HEK293T (cell line): ENCODE results near the gene IP6K3.

Experiments
- CTCF ChIA-PET: fragments of 350-600 bp; formaldehyde crosslinking; extraction: SDS; loops from one replicate; lab custom pipeline; 2021; ENCODE audit warnings: antibody characterized with exemption, inconsistent platforms; lab: Yijun Ruan, JAX
- POLR2A ChIA-PET: fragments of 350-600 bp; formaldehyde crosslinking; extraction: SDS; loops from one replicate; lab custom pipeline; 2020; ENCODE audit warnings: antibody characterized with exemption, inconsistent platforms; lab: Yijun Ruan, JAX
- DNase-seq: peaks from one replicate; pipeline ENCODE4 v3.0.0; 2012; ENCODE audit warnings: mixed read lengths; ENCODE audit errors: extremely low spot score
- ARNT ChIP-seq: fragments of 450-650 bp; IDR thresholded peaks from 2 replicates; pipeline ENCODE4 v1.6.1; 2017; ENCODE audit warnings: mild to moderate bottlenecking
- BHLHE40 ChIP-seq: fragments of 450-650 bp; IDR thresholded peaks from 2 replicates; pipeline ENCODE4 v1.6.1; 2016; ENCODE audit warnings: mild to moderate bottlenecking, moderate library complexity, borderline replicate concordance
- CTBP1 ChIP-seq: fragments of 450-650 bp; IDR thresholded peaks from 2 replicates; pipeline ENCODE4 v1.6.1; 2016; ENCODE audit warnings: borderline replicate concordance
- ELF4 ChIP-seq: fragments of 450-650 bp; IDR thresholded peaks from 2 replicates; pipeline ENCODE4 v1.6.1; 2017; ENCODE audit warnings: antibody characterized with exemption
- FOXA1 ChIP-seq: fragments of 450-650 bp; IDR thresholded peaks from 2 replicates; pipeline ENCODE4 v1.6.1; 2016; ENCODE audit warnings: mild to moderate bottlenecking
- FOXK2 ChIP-seq: fragments of 450-650 bp; IDR thresholded peaks from 2 replicates; pipeline ENCODE4 v1.6.1; 2016; ENCODE audit warnings: mild to moderate bottlenecking
- FOXM1 ChIP-seq: fragments of 450-650 bp; IDR thresholded peaks from 2 replicates; pipeline ENCODE4 v1.6.1; 2017; ENCODE audit warnings: mild to moderate bottlenecking, borderline replicate concordance
- HDGF ChIP-seq: fragments of 450-650 bp; IDR thresholded peaks from 2 replicates; pipeline ENCODE4 v1.6.1; 2017; ENCODE audit warnings: antibody characterized with exemption, borderline replicate concordance
- L3MBTL2 ChIP-seq: fragments of 450-650 bp; conservative IDR thresholded peaks from 2 replicates; pipeline ENCODE4 v1.6.1; 2016; ENCODE audit warnings: mild to moderate bottlenecking
- LEF1 ChIP-seq: fragments of 450-650 bp; IDR thresholded peaks from 2 replicates; pipeline ENCODE4 v1.6.1; 2017; ENCODE audit warnings: mild to moderate bottlenecking, borderline replicate concordance
- NFRKB ChIP-seq: fragments of 450-650 bp; IDR thresholded peaks from 2 replicates; pipeline ENCODE4 v1.6.1; 2016; ENCODE audit warnings: mild to moderate bottlenecking, moderate library complexity
- SP1 ChIP-seq: fragments of 450-650 bp; IDR thresholded peaks from 2 replicates; pipeline ENCODE4 v1.6.1; 2017
- SUZ12 ChIP-seq: fragments of 450-650 bp; IDR thresholded peaks from 2 replicates; pipeline ENCODE4 v1.6.1; 2016; ENCODE audit warnings: mild to moderate bottlenecking
- TARDBP ChIP-seq: fragments of 450-650 bp; IDR thresholded peaks from 2 replicates; pipeline ENCODE4 v1.6.1; 2016
- ZNF384 ChIP-seq: fragments of 450-650 bp; IDR thresholded peaks from 2 replicates; pipeline ENCODE4 v1.6.1; 2016
- TF ChIP-seq, protein P1 (sequence below): fragments of 450-650 bp; IDR thresholded peaks from 2 replicates; pipeline ENCODE4 v1.6.1; 2016

IP6K3 gene

DNA sequence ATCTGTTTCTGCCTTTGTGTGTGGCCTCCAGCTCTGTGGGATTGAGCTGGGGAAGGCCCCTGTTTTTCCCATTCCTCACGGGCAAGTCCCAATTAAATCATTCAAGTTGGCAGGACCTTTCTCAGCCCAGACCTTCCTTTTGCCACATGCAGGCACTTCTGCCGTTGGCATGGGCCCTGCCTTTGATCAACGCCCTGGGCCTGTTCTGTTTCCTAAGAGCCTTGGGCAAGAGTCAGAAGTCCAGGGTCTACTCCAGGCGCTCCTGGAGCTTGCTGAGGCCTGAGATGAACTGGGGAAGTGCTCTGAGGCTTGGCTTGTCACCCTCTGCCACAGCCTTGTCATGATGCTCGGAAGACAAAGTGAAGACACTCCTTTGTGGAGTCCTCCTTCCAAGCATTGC, 7.1 kb downstream of the IP6K3 start:
- no peak for DNase-seq
- ChIA-PET POLR2A (interaction anchor here (1.4 kb wide), 1 partner anchor 28 kb away, joined by 4 read pairs; the partner anchor contains the start of gene UQCC2), CTCF (no interaction called here)
- no peak for TF ChIP-seq SP1
- no peak for TF ChIP-seq HDGF
- TF ChIP-seq, protein P1, sequence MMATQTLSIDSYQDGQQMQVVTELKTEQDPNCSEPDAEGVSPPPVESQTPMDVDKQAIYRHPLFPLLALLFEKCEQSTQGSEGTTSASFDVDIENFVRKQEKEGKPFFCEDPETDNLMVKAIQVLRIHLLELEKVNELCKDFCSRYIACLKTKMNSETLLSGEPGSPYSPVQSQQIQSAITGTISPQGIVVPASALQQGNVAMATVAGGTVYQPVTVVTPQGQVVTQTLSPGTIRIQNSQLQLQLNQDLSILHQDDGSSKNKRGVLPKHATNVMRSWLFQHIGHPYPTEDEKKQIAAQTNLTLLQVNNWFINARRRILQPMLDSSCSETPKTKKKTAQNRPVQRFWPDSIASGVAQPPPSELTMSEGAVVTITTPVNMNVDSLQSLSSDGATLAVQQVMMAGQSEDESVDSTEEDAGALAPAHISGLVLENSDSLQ, result no peak
- TF ChIP-seq FOXA1, result no peak
- TF ChIP-seq FOXM1, result no peak
- no peak for TF ChIP-seq ARNT
- TF ChIP-seq CTBP1, result no peak
- no peak for TF ChIP-seq SUZ12
- no peak for TF ChIP-seq TARDBP
- no peak for TF ChIP-seq BHLHE40
- TF ChIP-seq L3MBTL2, result no peak
- TF ChIP-seq FOXK2, result no peak
- TF ChIP-seq ZNF384, result no peak
- TF ChIP-seq ELF4, result no peak

DNA sequence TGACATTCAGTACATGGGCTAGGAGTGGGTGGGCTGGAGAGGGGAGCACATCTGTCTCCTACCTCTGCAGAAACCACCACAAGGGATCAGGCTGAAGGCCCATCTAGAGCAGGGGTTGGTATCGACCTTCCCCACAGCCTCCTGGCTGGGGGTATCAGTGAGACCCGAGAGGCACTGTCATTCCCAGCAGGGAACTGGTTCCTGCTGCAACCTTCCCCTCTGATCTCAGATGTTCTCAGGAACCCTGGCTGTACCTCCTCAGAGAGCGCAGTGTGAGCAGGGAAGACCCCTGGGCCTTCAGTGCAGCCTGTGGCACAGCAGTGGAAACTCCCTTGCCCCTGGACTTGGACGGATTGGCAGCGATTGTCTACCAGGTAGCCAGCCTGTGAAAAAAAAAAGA, 7.8 kb downstream of the IP6K3 start:
- TF ChIP-seq FOXA1 (no peak), HDGF (no peak), ELF4 (no peak), ARNT (no peak), L3MBTL2 (no peak), ZNF384 (no peak), FOXK2 (no peak), CTBP1 (no peak), FOXM1 (no peak), LEF1 (no peak), SUZ12 (no peak), SP1 (no peak), TARDBP (no peak), NFRKB (no peak), BHLHE40 (no peak)
- TF ChIP-seq, protein P1, result no peak
- no peak for DNase-seq
- ChIA-PET CTCF (no interaction called here), POLR2A (no interaction called here)

DNA sequence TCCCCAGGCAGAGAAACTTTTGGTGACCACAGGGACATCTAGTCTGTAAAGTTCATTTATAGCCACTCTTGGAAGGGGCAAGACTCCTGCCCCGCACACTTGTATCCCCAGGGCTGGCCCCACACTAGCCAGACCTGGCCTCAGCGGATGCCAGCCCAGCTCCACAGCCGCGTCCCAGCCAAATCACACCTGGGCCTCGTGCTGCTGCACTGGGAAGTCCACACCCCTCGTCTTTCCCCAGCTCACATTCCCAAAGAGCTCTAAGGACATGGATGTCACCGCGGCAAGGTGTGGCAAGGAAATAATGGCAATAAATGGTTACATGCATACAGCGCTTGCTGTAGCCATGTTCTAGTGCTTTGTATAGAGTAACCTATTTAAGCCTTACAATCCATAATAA, 8.6 kb downstream of the IP6K3 start:
- no peak for DNase-seq
- CTCF ChIA-PET, result interaction anchor here (1.3 kb wide), 1 partner anchor 22 kb away, joined by 3 read pairs; no protein-coding TSS in a partner anchor
- POLR2A ChIA-PET, result interaction anchor here (1.6 kb wide), 1 partner anchor 27 kb away, joined by 10 read pairs; the partner anchor contains the start of gene UQCC2
- no peak for TF ChIP-seq ARNT
- TF ChIP-seq SUZ12, result no peak
- TF ChIP-seq NFRKB, result no peak

DNA sequence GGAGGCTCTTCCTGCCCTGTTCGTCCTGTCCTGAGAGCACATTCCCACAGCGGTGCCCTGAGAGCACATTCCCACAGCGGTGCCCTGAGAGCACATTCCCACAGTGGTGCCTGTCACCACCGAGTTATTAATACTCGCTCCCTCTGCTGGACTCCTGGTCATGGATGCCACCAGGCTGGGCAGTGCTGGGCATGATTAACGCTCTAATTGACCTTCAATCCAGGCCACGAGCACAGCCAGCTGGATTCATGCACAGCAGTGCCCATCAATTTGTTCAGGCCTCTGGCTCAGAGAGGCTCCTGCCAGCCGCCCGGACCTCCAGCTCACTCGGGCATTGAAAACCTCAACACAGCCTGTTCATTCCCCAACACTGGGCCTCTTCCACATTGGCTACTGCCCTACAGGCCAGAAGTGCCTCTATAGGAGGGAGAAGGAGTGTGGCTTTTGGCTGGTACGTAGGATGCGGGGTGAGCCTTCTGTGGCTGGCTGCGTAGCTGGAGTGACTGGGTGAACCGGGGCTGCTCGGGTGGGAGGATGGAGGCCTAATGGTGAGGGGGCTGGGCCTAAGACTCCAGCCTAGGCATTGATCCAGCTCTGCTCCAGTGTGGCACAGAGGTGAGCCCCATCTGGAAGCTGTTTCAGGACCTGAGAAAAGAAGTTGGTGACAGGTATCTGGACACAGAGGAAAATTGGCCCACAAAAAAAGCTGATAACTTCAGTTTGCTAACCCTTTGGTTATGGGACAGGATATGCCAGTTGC, 9.3 kb downstream of the IP6K3 start:
- DNase-seq, result no peak
- ChIA-PET POLR2A (interaction anchor here (1.6 kb wide), 1 partner anchor 26 kb away, joined by 10 read pairs; the partner anchor contains the start of gene UQCC2), CTCF (interaction anchor here (0.7 to 1.3 kb wide), 2 partner anchors 9 to 23 kb away, joined by 3 read pairs; no protein-coding TSS in a partner anchor)
- TF ChIP-seq LEF1 (no peak), FOXK2 (no peak), BHLHE40 (no peak), ARNT (no peak), FOXM1 (no peak), CTBP1 (no peak), FOXA1 (no peak), TARDBP (no peak)
- TF ChIP-seq, protein P1, result no peak

DNA sequence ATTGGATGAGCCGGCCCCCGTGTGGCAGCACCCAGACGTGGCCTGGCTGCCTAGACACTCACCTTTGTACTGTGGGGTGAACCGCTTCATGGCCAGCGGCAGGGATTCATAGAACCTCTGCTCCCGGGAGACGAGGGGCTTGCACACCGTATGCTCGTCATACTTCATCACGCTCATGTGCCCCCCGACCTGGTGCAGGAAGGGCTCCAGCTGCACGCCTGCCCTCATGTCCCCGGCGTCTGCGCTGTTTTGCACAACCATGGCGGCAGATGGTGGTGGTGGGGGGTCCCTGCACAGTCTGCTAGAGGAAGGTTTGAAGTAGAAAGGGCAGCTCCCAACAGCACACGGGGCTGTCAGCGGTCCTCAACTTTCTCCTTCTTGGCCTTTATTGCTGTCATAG, 11.5 kb downstream of the IP6K3 start:
- ChIA-PET POLR2A (interaction anchor here (1.2 to 2.0 kb wide), 2 partner anchors 10 to 24 kb away, joined by 3 to 7 read pairs; partner anchors contain the start of gene UQCC2), CTCF (no interaction called here)
- TF ChIP-seq HDGF, result no peak
- no peak for TF ChIP-seq BHLHE40
- TF ChIP-seq L3MBTL2, result no peak
- no peak for DNase-seq

DNA sequence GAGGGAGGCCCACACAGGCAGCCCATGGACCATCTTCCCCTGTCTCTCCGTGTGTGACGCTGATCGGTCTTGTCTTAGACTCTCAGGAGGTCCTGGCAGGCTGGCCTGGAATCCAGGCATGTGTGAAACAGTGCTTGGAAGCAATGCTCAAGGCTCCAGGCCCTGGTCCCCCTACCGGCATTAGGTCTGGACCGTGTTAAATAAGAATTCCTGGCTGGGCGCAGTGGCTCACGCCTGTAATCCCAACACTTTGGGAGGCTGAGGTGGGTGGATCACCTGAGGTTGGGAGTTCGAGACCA, 13.0 kb downstream of the IP6K3 start:
- POLR2A ChIA-PET, result no interaction called here
- CTCF ChIA-PET, result no interaction called here
- TF ChIP-seq ARNT (no peak), HDGF (no peak), FOXA1 (no peak), FOXK2 (no peak), NFRKB (no peak), SUZ12 (no peak), L3MBTL2 (no peak), LEF1 (no peak), SP1 (no peak), TARDBP (no peak)
- TF ChIP-seq, protein P1, result no peak
- DNase-seq, result no peak
